ENCODE data around the gene KRTAP10-5.
"Not testable (repeated sequence)": the region's sequence is repeated elsewhere in the genome, so short reads cannot be mapped to it uniquely, and the experiment has no call there.

KRTAP10-5 gene

DNA sequence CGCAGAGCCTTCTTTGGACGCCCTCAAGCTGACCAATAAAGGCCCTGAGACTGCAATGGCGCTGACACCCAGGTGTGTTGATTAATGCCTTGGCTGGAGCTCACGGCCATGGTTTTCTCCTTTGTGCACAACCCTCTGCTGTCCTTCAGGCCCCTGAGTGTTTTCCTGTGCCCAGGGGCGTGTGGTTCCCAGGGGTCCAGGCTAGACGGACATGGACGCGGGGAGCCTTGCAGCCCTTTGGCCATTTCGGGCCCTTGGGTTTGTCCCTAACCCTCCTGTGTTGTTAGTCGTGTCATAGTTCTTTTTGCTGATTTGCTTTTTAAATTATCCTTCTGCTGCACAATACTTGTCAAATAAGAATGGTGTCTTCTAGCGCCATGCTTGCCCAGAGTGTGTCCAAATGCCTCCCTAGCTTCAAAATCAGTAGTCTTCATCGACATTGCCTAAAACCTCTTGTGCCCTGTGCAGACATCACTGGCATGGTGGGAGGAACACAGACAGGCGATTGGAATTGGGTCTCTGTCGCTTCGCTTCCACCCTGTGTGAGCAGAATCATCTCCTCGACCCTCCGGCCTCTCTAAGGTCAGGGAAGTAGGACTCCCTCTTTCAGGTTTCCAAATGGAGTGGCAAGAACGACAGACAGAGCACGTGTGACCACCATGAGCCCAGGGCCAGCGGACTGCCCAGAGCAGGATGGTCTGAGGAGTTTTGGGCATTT lies 4.9 kb downstream of the KRTAP10-5 start:
- no peak overlapping the region for H3K4me3 ChIP-seq (ENCODE audit: low read length)
- H3K4me2 ChIP-seq (ENCODE audit: low read length) = no peak overlapping the region
- no peaks in the 10 kb centered on the region for H3K4me1 ChIP-seq (ENCODE audit: low read length)
- H3K79me2 ChIP-seq (ENCODE audit: low read length) = no peaks in the 10 kb centered on the region
- no peaks in the 10 kb centered on the region for H3K27me3 ChIP-seq (ENCODE audit: low read depth, low read length)
- TF ChIP-seq EZH2phosphoT487 (IDR thresholded peaks at IDR 0.05; ENCODE audit: low read depth) = no peak
- TF ChIP-seq, protein P1, sequence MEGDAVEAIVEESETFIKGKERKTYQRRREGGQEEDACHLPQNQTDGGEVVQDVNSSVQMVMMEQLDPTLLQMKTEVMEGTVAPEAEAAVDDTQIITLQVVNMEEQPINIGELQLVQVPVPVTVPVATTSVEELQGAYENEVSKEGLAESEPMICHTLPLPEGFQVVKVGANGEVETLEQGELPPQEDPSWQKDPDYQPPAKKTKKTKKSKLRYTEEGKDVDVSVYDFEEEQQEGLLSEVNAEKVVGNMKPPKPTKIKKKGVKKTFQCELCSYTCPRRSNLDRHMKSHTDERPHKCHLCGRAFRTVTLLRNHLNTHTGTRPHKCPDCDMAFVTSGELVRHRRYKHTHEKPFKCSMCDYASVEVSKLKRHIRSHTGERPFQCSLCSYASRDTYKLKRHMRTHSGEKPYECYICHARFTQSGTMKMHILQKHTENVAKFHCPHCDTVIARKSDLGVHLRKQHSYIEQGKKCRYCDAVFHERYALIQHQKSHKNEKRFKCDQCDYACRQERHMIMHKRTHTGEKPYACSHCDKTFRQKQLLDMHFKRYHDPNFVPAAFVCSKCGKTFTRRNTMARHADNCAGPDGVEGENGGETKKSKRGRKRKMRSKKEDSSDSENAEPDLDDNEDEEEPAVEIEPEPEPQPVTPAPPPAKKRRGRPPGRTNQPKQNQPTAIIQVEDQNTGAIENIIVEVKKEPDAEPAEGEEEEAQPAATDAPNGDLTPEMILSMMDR (IDR thresholded peaks at IDR 0.05; ENCODE audit: low read depth, low read length) = no peak
- H3K27ac ChIP-seq (ENCODE audit: low read length) = no peak overlapping the region
- H3K9ac ChIP-seq (ENCODE audit: low read length) = no peak overlapping the region
- H2AFZ ChIP-seq (ENCODE audit: low read depth, low read length) = no peak overlapping the region
- H3K9me3 ChIP-seq (ENCODE audit: insufficient read depth, low read length) = no peaks in the 10 kb centered on the region
- no peaks in the 10 kb centered on the region for H4K20me1 ChIP-seq (ENCODE audit: insufficient read depth, low read length)
- no peaks in the 10 kb centered on the region for H3K36me3 ChIP-seq (replicated peaks; ENCODE audit: low read depth, low read length)

DNA sequence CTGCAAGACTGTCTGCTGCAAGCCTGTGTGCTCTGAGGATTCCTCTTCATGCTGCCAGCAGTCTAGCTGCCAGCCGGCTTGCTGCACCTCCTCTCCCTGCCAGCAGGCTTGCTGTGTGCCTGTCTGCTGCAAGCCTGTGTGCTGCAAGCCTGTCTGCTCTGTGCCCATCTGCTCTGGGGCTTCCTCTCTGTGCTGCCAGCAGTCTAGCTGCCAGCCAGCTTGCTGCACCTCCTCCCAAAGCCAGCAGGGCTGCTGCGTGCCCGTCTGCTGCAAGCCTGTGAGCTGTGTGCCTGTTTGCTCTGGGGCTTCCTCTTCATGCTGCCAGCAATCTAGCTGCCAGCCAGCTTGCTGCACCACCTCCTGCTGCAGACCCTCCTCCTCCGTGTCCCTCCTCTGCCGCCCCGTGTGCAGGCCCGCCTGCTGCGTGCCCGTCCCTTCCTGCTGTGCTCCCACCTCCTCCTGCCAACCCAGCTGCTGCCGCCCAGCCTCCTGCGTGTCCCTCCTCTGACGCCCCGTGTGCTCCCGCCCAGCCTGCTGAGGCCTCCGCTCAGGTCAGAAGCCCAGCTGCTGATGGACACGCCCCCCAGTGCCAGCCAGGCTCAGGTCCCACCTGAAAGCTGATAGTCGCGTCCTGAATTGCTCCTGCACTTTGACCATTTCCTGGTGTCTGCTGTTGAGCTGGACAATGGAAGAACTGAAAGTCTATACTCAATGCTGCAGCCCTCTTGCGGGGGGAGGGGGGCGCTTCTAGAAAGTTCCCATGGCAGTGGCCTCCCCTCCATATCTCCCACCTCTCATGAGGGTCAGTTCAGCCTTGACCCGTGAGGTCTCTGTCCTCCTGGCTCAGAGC lies 5.7 kb downstream of the KRTAP10-5 start:
- Histone ChIP-seq H3K79me2 (ENCODE audit: low read length) (no peaks in the 10 kb centered on the region), H3K4me2 (ENCODE audit: low read length) (no peak overlapping the region), H3K4me1 (ENCODE audit: low read length) (no peaks in the 10 kb centered on the region), H4K20me1 (ENCODE audit: insufficient read depth, low read length) (no peaks in the 10 kb centered on the region), H3K4me3 (ENCODE audit: low read length) (no peak overlapping the region), H3K9me3 (ENCODE audit: insufficient read depth, low read length) (no peaks in the 10 kb centered on the region), H3K9ac (ENCODE audit: low read length) (no peak overlapping the region), H2AFZ (ENCODE audit: low read depth, low read length) (no peak overlapping the region), H3K36me3 (replicated peaks; ENCODE audit: low read depth, low read length) (no peaks in the 10 kb centered on the region), H3K27ac (ENCODE audit: low read length) (no peak overlapping the region), H3K27me3 (ENCODE audit: low read depth, low read length) (no peaks in the 10 kb centered on the region)
- TF ChIP-seq, protein P1 (IDR thresholded peaks at IDR 0.05; ENCODE audit: low read depth, low read length) = no peak
- TF ChIP-seq EZH2phosphoT487 (IDR thresholded peaks at IDR 0.05; ENCODE audit: low read depth) = no peak

GRCh38 chr21:44573630-44574456 lies 6.6 kb downstream of the KRTAP10-5 start, which contains the start of gene KRTAP10-4:
KRTAP10-4 (plus strand) TSS chr21:44573729; CDS start chr21:44573759, 30 bp downstream.
- not testable (repeated sequence) for H3K27me3 ChIP-seq (ENCODE audit: low read depth, low read length); H3K79me2 ChIP-seq (ENCODE audit: low read length); H3K4me3 ChIP-seq (ENCODE audit: low read length); H3K4me2 ChIP-seq (ENCODE audit: low read length); H3K4me1 ChIP-seq (ENCODE audit: low read length); H3K9ac ChIP-seq (ENCODE audit: low read length); H4K20me1 ChIP-seq (ENCODE audit: insufficient read depth, low read length); H2AFZ ChIP-seq (ENCODE audit: low read depth, low read length); H3K27ac ChIP-seq (ENCODE audit: low read length); H3K9me3 ChIP-seq (ENCODE audit: insufficient read depth, low read length); H3K36me3 ChIP-seq (replicated peaks; ENCODE audit: low read depth, low read length)

DNA sequence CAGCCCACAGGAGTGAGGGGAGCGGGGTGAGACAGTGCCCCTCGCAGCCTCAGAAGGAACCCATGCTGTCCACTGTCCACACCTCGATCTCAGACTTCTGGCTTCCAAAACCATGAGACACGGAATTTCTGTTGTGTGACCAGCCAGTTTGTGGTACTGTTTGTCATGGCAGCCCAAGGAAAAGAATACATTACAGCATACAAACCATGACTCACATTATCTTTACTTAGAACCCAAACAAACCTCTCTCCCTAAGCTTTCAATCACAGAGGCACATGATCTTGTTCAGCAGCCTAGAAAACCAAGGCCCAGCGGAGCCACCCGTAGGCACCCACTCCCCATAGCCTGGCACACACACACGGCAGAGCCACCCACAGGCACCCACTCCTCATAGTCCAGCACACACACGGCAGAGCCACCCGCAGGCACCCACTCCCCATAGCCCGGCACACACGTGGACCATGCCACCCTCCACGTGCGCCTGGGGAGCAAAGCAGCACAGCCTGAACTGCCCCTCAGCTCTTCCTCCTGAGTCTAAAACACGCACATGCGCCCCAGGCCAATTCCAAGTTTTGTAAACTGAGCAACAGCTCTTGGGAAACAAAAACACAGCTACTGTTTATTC lies 7.3 kb downstream of the KRTAP10-5 start:
- no peak overlapping the region for H3K9ac ChIP-seq (ENCODE audit: low read length)
- no peaks in the 10 kb centered on the region for H3K79me2 ChIP-seq (ENCODE audit: low read length)
- H3K4me3 ChIP-seq (ENCODE audit: low read length) = no peak overlapping the region
- H3K9me3 ChIP-seq (ENCODE audit: insufficient read depth, low read length) = no peaks in the 10 kb centered on the region
- TF ChIP-seq EZH2phosphoT487 (IDR thresholded peaks at IDR 0.05; ENCODE audit: low read depth) = no peak
- TF ChIP-seq, protein P1 (IDR thresholded peaks at IDR 0.05; ENCODE audit: low read depth, low read length) = no peak
- no peak overlapping the region for H3K27ac ChIP-seq (ENCODE audit: low read length)
- H3K4me1 ChIP-seq (ENCODE audit: low read length) = no peaks in the 10 kb centered on the region
- no peaks in the 10 kb centered on the region for H4K20me1 ChIP-seq (ENCODE audit: insufficient read depth, low read length)
- H2AFZ ChIP-seq (ENCODE audit: low read depth, low read length) = no peak overlapping the region
- H3K4me2 ChIP-seq (ENCODE audit: low read length) = no peak overlapping the region
- H3K36me3 ChIP-seq (replicated peaks; ENCODE audit: low read depth, low read length) = no peaks in the 10 kb centered on the region
- H3K27me3 ChIP-seq (ENCODE audit: low read depth, low read length) = no peaks in the 10 kb centered on the region
